Measurements from ENCODE around the gene LRRFIP1. TPM values are rescaled to one million over a fixed set of nuclear protein-coding genes. Genes with fewer than 3 reads are reported as not detected.

The LRRFIP1 gene
- total and polyA plus RNA-seq, 8 donors, result 18.4 to 55.0 (median 31.7) TPM

DNA sequence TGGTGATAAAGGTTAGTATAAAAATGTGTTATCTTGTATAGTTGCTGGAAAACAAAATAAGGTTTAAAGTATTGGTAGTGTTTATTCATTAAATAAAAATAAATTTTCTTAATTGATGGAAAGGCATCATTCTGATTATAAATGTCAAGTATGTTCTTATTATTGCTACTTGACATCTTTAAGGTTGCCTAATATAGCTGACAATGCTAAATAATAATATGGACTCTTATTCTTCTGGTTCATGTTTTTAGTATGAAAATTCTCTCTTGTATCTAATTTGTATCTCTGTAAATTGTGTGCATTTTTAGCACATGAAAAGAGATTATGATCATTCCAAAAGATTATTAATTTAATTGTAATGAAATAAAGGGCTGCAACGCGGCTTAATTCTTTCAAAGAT, 196.2 kb downstream of the LRRFIP1 start:
- H3K27me3 ChIP-seq, result no peaks in the 10 kb centered on the region
- H3K4me1 ChIP-seq, result peaks cover 0 to 12% (median 5%) of the 10 kb centered on the region in 3 donors
- DNase-seq (no peak), FAIRE-seq (peak; percentile 20), ATAC-seq (no peak)
- no peaks in the 10 kb centered on the region for H3K36me3 ChIP-seq
- 90 to 98% methylated on average over 2 of the region's 2 CpGs for WGBS, 2 donors
- intact Hi-C loops (cut with DNase I), result no loop called here
- H3K4me3 ChIP-seq, result no peak overlapping the region
- H3K27ac ChIP-seq, result no peak overlapping the region
- TF ChIP-seq, protein P1, sequence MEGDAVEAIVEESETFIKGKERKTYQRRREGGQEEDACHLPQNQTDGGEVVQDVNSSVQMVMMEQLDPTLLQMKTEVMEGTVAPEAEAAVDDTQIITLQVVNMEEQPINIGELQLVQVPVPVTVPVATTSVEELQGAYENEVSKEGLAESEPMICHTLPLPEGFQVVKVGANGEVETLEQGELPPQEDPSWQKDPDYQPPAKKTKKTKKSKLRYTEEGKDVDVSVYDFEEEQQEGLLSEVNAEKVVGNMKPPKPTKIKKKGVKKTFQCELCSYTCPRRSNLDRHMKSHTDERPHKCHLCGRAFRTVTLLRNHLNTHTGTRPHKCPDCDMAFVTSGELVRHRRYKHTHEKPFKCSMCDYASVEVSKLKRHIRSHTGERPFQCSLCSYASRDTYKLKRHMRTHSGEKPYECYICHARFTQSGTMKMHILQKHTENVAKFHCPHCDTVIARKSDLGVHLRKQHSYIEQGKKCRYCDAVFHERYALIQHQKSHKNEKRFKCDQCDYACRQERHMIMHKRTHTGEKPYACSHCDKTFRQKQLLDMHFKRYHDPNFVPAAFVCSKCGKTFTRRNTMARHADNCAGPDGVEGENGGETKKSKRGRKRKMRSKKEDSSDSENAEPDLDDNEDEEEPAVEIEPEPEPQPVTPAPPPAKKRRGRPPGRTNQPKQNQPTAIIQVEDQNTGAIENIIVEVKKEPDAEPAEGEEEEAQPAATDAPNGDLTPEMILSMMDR (IDR thresholded peaks at IDR 0.05), result no peak
- no peaks in the 10 kb centered on the region for H3K9me3 ChIP-seq

DNA sequence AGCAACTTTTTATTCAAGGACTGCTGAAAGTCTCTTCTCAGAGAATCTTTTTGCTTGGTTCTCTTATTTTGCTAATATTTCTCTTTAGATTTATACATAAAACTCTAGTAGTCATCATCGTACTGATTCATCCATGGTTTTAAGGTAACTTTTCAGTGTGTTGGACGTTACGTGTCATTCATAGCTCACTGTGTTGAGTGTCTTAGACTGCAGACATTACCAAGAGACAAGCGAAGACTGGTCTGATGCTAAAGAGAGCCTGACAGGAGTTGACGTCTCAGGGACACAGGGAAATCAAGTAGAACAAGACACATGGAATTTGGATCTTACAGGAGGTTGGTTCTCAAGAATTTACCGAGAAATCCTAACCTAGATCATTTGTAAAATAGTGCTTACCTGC, 196.7 kb downstream of the LRRFIP1 start:
- Histone ChIP-seq H3K4me1 (peaks cover 0 to 12% (median 5%) of the 10 kb centered on the region in 3 donors), H3K36me3 (no peaks in the 10 kb centered on the region), H3K27me3 (no peaks in the 10 kb centered on the region), H3K27ac (no peak overlapping the region), H3K9me3 (no peaks in the 10 kb centered on the region), H3K4me3 (no peak overlapping the region)
- intact Hi-C loops (cut with DNase I), result no loop called here
- no peak for DNase-seq
- FAIRE-seq, result no peak
- ATAC-seq, result no peak
- 90 to 94% methylated on average over 6 of the region's 6 CpGs for WGBS, 2 donors
- TF ChIP-seq, protein P1 (IDR thresholded peaks at IDR 0.05), result no peak

DNA sequence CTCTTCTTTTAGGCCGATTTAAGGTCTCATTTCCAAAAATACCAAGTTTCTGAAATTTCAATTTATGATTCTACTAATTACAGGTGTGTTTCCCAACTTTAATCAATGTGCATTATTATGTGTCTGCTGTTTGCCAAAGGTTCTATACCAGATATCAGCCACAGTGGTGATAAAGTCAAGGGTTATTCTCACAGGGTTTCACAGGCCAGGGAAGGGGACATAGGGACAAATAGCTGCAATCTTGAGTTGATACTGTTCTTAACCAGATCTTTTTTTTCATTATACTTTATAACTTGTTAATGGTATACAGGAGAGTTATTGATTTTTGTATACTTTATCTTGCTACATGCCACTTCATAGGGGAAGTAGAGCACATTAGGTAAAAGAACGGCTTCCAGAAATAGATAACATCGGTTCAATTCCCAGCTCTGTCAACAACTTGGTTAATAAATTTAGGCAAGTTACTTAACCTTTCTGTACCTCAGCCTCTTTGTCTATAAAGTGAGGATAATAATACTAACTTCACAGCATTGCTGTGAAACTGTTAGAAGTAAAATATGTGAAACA, 200.1 kb downstream of the LRRFIP1 start:
- TF ChIP-seq, protein P1 (IDR thresholded peaks at IDR 0.05), result no peak
- Histone ChIP-seq H3K27me3 (no peaks in the 10 kb centered on the region), H3K9me3 (no peaks in the 10 kb centered on the region), H3K36me3 (no peaks in the 10 kb centered on the region), H3K4me3 (no peak overlapping the region), H3K4me1 (peaks cover 0 to 12% (median 5%) of the 10 kb centered on the region in 3 donors), H3K27ac (no peak overlapping the region)
- peak in 3 of 4 donors; percentile 43 to 70 (median 64) for ATAC-seq
- intact Hi-C loops (cut with DNase I), result no loop called here
- WGBS, 2 donors, result 20 to 25% methylated on average over 3 of the region's 3 CpGs
- DNase-seq, result no peak
- no peak for FAIRE-seq

Other genes with a start within 250 kb of the LRRFIP1 start
- 100 to 1,000 TPM in 1 of 6 donors, 10 to 100 TPM in 3, 1 to 10 TPM in 2; 9.7 to 249 (median 53.5) TPM for gene COL6A3, start 213.4 kb upstream of the LRRFIP1 start, total RNA-seq
- 1 to 10 TPM; 5.0 to 9.0 TPM for gene COL6A3, start 213.4 kb upstream of the LRRFIP1 start, polyA plus RNA-seq
- gene MLPH, start 140.3 kb upstream of the LRRFIP1 start, total RNA-seq, result 10 to 100 TPM in 5 of 6 donors, 1 to 10 TPM in 1; 6.2 to 25.3 (median 13.1) TPM
- 10 to 100 TPM; 28.1 to 45.2 TPM for gene MLPH, start 140.3 kb upstream of the LRRFIP1 start, polyA plus RNA-seq
- not detected for gene PRLH, start 61.0 kb upstream of the LRRFIP1 start, total RNA-seq
- gene PRLH, start 61.0 kb upstream of the LRRFIP1 start, polyA plus RNA-seq, result not detected
- gene RAB17, start 36.9 kb upstream of the LRRFIP1 start, total RNA-seq, result 10 to 100 TPM; 19.2 to 40.5 (median 28.2) TPM
- 100 to 1,000 TPM in 1 of 2 donors, 10 to 100 TPM in 1; 97.9 to 130 TPM for gene RAB17, start 36.9 kb upstream of the LRRFIP1 start, polyA plus RNA-seq
- under 1 TPM; 0.09 to 0.46 (median 0.32) TPM for gene RBM44, start 171.2 kb downstream of the LRRFIP1 start, total RNA-seq
- gene RBM44, start 171.2 kb downstream of the LRRFIP1 start, polyA plus RNA-seq, result under 1 TPM; 0.23 to 0.47 TPM
- gene RAMP1, start 232.0 kb downstream of the LRRFIP1 start, total RNA-seq, result 10 to 100 TPM; 53.3 to 65.3 (median 60.6) TPM
- 10 to 100 TPM; 80.1 to 87.6 TPM for gene RAMP1, start 232.0 kb downstream of the LRRFIP1 start, polyA plus RNA-seq

Data from pancreas (tissue), 10 donors.